Right kidney (tissue), 9 donors: ENCODE measurements around the gene EMCN.
"Not testable (repeated sequence)": the region's sequence is repeated elsewhere in the genome, so short reads cannot be mapped to it uniquely, and the experiment has no call there.

Source experiments
- DNase-seq: peaks from one replicate; pipeline ENCODE4 v3.0.0-alpha.2; 2016
- long read RNA-seq, 8 donors: transcript quantifications; one replicate each; lab custom pipeline, GENCODE V29; 2026

Gene EMCN, protein sequence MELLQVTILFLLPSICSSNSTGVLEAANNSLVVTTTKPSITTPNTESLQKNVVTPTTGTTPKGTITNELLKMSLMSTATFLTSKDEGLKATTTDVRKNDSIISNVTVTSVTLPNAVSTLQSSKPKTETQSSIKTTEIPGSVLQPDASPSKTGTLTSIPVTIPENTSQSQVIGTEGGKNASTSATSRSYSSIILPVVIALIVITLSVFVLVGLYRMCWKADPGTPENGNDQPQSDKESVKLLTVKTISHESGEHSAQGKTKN
- long read RNA-seq, donor 1, full-length matches to known transcripts: 31 of 37 reads
- long read RNA-seq, donor 1, partial matches to known transcripts: 6 of 37 reads
- long read RNA-seq, donor 1, other reads (novel, unspliced or antisense): 0 of 37 reads
- long read RNA-seq, donor 2, full-length matches to known transcripts: 28 of 36 reads
- long read RNA-seq, donor 2, partial matches to known transcripts: 8 of 36 reads
- long read RNA-seq, donor 2, other reads (novel, unspliced or antisense): 0 of 36 reads
- long read RNA-seq, donor 3, full-length matches to known transcripts: 14 of 19 reads
- long read RNA-seq, donor 3, partial matches to known transcripts: 5 of 19 reads
- long read RNA-seq, donor 3, other reads (novel, unspliced or antisense): 0 of 19 reads
- long read RNA-seq, donor 4, full-length matches to known transcripts: 19 of 26 reads
- long read RNA-seq, donor 4, partial matches to known transcripts: 7 of 26 reads
- long read RNA-seq, donor 4, other reads (novel, unspliced or antisense): 0 of 26 reads
- long read RNA-seq, donor 5, full-length matches to known transcripts: 39 of 46 reads
- long read RNA-seq, donor 5, partial matches to known transcripts: 0 of 46 reads
- long read RNA-seq, donor 5, other reads (novel, unspliced or antisense): 7 of 46 reads
- long read RNA-seq, donor 6, full-length matches to known transcripts: 29 of 42 reads
- long read RNA-seq, donor 6, partial matches to known transcripts: 7 of 42 reads
- long read RNA-seq, donor 6, other reads (novel, unspliced or antisense): 6 of 42 reads
- long read RNA-seq, donor 7, full-length matches to known transcripts: 36 of 92 reads
- long read RNA-seq, donor 7, partial matches to known transcripts: 44 of 92 reads
- long read RNA-seq, donor 7, other reads (novel, unspliced or antisense): 12 of 92 reads
- long read RNA-seq, donor 8, full-length matches to known transcripts: 30 of 38 reads
- long read RNA-seq, donor 8, partial matches to known transcripts: 8 of 38 reads
- long read RNA-seq, donor 8, other reads (novel, unspliced or antisense): 0 of 38 reads

DNA sequence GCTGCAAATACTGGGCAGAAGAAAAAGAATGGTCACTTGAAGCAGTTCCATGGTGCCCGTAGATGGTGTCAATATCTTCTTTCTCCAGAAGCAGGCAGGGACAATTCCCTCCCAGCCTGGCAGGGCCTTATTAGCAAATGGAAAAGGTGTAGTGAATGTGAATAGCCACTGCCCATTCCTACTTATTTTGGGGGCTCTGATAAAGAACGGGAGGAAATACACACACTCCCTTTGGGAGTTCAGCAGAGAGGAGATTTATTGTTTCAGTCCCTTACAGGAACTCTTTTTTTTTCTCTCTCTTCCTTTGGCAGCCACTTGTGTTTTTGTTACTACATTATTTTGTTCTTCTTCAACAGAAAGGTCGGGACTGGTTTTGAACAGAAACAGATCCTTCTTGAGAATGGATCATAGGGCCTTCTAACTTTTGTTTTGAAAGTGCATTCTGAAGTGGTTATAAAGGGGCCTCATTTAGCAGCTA, at the start of gene EMCN:
EMCN (minus strand) TSS at position 159 of the 478 bp plus-strand sequence; CDS start at position 51, 108 bp downstream.
- DNase-seq: peak; percentile 50

DNA sequence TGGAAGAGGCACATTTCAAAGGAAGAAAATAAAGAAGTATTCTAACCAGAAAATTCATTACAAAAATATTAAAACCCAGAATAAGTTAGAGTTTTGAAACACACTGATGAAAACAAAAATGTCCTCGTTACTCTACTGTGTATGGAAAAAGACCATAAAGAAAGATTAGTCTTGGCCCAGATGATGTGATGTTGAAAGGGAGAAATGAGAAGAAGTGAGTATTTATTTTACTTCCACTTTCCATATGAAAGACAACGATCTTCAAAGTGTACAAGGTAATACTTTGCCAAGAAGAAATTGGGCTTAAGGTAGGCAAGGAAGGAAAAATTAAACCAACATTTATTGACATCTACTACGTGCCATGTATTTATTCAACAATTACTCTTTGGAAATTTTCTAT, 48.6 kb upstream of the EMCN start:
- DNase-seq: no peak

DNA sequence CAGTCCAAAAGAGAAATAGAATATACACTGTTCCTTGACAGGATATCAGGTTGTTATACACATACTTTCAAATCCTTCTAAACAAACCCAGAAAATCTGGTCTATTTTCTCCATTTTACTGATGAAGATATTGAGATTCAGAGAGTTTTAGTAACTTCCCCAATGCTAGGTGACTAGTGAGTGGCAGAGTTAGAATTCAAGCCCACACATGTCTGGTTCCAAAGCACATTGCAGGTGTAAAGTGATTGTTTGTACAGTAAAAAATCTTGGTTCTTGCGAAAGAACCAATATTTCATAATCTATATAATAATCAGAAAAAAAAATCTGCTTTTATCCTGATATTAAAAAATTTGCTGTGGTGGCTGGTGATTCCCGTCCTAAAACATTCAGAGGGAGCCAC, 39.5 kb upstream of the EMCN start:
- DNase-seq: no peak

DNA sequence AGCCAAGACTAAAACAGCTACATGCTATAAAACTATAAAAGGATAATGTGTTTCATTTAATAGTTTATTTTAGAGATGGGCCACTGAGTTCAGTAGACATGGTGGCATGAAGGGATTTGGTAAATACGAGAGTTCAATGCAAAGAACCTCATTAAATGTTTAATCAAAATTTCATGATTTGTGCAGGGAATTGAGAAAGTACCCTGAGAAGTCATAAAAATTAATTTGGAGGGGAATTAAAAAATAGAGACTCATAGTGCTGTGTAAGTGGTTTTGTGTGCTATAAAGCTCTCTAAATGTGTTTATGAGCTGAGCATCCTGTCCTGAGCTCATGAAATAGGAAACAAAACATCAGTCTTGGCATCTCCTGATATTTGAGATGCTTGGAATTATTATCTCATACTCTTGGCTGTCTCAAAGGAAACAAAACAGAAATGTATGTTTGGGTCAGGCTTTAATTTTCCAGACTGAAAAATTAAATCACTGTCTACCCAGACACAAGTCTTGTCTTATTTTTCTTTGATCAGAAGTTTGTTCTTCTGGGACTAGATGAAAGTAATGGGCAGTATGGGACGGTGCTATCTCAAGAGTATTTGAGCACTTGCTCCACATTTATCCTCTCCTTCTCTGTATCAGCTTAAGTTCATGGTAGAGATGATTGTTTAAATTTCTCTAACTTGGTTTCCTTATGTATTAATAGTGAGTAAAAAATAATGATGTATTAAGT, 38.0 kb upstream of the EMCN start:
- DNase-seq: no peak

DNA sequence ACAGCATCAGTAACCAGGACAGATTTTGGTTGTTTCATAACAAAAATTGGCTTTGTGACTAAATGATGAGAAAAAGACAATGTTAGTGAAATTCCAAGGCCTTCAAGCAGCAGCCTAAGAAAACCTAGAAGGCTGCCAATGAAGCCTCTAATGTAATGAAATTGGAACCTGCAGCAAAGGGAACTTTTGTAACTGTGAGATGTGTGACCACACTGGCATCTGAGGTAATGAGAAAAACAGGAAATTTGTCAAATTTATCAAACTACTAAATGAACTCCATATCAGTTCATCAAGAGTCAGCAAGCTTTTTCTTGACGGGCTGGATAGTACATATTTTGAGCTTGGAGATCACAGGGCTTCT, 30.4 kb upstream of the EMCN start:
- DNase-seq: no peak

DNA sequence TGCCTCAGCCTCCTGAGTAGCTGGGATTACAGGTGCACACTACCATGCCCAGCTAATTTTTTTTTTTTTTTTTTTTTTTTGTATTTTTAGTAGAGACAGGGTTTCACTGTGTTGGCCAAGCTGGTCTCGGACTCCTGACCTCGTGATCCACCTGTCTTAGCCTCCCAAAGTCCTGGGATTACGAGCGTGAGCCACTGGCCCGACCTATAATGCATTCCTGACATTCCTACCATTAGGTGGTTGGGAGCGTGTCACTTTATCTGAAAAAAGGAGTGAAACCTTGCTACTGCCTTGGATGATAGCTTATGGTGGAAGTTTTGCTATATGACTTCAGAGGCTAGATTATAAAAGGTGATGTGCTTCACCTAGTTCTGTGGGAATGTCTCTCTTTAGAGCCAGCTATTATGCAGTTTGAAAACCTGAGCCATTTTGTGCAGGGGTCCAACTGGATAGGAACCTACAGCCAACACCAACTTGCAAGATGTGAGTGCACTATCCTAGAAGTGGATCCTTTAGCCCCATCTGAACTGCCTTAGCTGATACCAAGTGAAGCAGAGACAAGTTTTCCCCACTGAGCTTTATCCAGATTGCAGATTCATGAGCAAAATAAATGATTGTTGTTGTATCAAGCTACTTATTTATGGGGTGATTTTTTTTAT, 29.8 kb upstream of the EMCN start:
- no peak for DNase-seq

DNA sequence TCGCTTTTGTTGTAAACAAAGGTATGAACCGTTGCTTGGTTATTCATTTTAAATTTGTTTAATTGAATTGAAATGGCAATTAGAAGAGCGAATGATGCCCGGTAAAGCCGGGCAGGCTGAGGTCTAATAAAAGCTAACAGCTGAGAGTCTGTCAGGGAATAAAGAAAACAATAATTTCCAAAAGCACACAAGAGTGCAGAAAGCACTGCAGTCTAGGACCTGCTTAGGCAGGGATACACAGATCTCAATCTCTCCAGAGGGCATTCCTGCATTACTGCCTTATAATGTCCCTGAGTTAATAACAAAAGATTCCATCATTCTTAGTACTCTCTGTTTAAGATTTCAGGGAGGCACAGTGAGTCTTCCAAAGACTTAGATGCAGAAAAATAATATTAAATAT, 27.6 kb upstream of the EMCN start:
- no peak for DNase-seq

DNA sequence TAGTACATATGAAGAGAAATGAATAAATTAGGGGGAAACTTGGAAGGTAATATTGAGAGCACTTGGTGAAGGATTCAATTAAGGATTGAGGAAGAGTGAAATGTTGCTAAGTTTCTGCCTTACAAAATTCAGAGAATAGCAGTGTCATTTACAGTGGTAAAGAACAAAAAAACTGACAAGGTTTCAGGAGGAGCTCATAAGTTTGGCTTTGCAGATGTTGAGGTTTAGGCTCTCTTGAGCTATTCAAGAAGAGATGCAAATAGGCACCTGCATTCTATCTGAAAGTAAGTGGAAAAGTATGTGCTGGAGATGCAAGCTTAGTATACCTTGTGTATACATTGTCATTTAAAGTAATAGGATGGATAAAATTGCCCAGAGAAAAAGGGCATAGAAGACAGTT, 22.3 kb upstream of the EMCN start:
- no peak for DNase-seq

DNA sequence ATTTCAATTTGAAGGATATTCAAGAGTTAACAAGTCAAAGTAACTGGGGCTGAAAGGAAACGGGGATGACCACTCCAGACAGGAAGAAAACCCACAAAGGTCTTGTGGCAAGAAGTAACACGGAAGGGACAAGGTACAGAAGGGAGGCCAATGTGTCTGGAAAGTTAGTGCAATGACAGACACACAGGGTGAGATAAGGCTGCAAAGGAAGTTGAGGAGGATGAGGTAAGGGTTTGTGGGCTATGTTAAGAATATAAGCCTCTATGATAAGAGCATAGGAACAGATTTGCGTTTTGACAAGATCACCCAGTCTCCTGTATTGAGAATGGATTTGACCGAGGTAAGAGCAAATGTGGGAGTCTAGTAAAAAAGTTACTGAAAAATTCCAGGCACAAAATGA, 21.9 kb upstream of the EMCN start:
- DNase-seq: no peak

DNA sequence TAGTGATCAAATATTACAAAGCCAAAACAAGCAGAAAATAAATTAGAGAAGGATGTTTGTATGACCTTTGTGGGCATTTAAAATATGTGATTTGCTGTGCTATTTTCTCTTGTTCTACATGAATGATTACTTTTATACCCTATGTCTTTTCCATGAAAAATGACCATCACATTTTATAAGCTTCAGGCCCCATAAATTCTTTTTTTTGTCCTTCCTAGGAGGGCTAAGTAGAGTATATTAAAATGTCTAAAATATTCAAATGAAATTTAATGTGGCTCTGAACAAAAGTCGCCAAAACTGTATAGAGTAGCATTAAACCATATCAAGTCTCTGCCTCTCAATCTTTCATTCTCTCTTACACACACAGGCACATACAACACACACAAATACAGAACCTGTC, 15.9 kb upstream of the EMCN start:
- DNase-seq: peak; percentile 13

DNA sequence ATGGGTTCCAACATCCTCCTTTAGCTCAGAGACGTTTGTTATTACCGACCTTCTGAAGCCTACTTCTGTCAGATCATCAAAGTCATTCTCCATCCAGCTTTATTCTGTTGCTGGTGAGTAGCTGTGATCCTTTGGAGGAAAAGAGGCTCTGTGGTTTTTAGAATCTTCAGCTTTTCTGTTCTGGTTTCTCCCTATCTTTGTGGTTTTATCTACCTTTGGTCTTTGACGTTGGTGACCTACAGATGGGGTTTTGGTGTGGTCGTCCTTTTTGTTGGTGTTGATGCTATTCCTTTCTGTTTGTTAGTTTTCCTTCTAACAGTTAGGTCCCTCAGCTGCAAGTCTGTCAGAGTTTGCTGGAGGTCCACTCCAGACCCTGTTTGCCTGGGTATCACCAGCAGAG, 12.3 kb upstream of the EMCN start:
- not testable (repeated sequence) for DNase-seq

DNA sequence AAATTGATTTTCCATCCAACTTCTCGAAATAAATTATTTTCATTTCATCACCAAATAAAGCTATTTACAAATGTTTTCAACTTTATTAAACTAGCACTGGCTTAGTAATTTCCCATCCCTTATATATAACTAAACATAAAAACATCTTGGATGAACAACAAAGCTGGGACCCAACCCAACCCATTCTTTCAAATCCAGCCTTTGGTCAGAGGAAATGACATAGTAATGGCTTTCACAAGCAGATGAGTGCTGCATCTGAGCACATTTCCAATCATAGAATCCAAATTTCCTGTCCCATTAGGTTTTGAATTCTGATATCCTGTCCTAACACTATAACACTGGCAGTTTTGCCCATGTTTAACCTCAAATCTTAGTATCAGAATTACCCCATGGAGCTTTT, 7.9 kb upstream of the EMCN start:
- DNase-seq: no peak

DNA sequence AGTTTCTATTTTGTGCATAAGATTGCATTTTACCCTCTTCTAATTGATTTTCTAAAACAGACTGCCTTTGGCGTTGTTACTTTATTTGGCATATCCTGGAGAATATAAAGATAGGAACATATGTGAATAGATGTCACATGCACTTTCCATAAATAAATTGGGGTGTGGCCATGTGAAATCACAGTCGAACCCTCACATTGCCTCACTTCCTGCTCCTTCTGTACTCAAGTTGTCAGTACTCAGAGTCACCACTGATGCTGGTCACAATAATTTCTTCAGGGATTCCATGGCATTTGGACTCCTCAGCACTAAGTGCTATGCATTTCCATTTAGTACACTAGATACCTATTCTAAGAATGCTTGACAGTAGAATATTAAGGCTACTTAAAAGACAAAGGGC, 1.4 kb upstream of the EMCN start:
- no peak for DNase-seq

DNA sequence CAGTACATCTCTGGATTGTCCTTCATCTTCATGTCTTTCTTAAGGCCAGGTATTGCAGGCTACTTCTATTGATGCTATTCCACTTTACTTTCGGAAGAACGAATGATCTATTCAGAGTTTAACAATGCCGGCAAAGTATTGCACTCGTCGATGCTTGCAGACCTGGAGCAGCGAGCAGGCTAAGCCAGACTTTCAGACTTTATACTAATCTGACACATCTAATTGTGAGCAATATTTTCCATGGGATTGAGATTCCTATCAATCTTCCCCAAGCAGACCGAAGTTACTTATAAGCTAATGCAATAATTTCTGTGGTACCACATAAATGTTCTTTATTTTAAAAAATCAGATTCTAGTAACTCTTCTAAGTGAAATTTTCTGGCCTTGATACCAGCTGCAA, 1.6 kb downstream of the EMCN start:
- DNase-seq: peak; percentile 36

DNA sequence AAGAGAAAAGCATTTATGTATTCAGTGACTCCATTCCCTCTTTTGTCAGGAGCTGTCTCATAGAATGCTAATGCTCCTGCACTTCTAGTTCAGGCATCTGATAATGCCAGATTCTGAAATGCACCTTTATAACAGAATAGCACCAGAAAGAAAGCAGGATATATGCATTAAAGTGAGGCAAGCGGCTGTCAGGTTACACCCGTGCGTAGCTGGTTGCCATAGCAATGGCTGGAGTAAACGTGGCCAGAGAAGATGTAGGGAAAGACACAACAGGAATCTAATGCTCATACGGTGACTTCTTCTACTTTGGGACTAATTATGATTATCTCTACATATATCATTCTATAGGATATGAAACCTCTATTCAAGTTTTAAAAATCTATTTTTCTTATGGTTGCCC, 5.9 kb downstream of the EMCN start:
- DNase-seq: no peak

DNA sequence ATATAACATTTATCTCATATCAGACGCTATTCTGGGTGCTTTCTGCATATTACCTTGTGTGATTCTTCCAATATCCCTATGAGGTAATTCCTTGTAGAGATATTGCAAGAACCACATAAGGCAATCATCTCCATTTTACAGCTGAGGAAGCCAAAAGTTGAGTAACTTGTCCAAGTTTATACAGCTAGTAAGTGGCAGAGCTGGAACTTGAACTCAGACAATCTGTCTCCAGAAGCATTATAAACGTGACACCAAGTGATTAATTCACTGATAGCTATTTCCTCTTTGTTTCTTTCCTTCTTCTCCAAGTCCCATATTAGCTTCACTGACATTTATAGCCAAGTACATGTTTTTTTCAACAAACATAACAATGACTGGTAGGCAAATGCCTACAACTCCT, 7.3 kb downstream of the EMCN start:
- DNase-seq: no peak

DNA sequence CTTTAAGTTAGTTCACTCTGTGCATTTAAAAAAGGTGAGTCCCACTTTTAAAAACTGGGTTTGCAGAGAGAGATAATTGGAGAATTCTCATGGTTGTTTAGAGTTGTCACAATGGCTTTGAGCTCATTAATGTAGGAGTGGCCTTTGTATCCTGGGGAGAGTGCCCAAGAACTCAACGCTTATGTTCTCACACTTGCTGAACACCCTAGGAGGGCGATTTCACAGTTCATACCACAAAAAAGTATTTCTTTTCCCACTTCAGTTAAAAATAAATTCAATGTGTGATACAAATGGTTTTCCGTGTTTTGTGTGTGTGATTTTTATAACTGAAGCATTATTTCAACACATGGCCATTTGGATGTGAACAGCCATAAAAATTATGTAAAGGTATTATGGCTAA, 8.4 kb downstream of the EMCN start:
- no peak for DNase-seq

DNA sequence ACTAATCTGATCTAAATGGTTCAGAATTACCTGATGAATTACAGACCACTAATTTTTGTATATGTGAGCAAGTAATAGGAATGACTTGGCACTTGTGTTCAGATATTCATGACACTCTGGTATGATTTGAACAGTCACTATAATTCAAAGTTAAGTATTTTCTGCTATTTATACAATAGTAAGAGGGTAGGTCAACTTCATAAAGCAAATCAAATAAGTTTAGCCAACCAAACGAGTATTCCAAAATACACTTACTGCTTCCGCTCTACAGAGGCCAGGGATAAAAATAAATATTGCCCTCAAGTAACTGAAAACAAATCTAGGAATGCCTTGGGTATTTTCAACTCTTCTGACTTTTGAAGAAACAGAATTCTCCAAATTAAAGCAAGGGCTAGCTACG, 9.1 kb downstream of the EMCN start:
- DNase-seq: no peak

DNA sequence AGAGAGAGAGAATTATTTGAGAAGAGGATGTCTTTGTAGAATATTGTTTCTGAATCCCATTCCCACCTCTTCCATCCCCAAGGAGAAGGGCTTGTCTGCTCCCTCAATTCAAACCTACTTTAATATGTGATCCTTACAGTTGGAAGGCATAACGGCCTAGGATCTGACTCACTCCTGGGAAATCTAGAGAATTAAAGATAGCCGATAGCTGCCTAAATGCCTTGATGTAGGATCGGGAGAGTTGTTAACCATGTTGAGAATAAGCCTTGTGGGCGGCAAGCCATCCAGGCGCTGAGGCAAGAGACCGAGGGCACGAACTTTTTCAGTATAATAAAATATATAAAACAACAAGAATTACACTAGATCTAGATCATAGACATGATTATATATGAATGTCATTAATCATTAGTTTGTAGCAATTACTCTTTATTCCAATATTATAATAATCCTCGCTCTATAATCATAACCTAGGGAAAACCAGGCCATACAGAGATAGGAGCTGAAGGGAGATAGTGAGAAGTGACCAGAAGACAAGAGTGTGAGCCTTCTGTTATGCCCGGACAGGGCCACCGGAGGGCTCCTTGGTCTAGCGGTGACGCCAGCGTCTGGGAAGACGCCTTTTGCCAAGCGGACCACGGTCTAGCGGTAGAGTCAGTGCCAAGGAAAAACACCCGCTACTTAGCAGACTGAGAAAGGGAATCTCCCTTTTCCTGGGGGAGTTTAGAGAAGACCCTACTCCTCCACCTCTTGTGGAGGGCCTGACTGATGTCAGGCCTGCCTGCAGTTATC, 13.5 kb downstream of the EMCN start:
- no peak for DNase-seq

DNA sequence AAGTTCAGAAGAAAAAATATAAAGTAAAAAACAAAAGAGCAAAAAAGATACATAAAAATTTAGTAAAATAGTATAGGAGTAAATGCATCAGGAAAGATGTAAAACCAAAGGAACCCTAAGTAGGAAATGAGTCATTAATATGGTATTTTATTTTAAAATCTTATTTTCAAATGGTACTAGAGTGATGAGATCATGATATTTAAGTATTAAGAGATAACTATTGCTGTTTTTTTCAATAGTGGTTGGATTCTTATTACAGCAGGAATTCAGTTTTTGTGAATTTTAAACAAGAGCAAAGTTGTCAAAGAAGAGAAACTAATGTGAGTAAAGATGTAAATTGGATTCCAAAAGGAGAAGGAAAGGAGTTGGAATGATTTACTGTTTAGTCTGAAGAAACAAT, 20.0 kb downstream of the EMCN start:
- no peak for DNase-seq

DNA sequence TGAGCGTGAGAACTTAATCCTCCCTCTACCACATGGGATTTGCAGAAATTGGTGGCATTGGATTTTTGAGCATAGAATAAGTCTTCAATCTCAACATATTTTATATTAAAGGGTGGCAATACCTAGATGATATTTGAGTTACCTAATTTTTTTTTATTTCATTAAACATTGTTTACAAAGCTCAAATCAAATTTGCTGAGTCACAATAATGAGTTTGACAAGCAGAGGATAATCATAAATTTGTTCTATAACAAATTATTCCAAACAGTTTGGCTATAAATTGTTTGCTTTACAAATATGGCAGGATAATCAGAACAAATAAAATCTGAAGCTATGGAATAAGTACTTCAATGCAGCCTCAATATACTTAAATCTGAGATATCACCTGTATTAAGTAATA, 22.7 kb downstream of the EMCN start:
- no peak for DNase-seq
